HK-2 (cell line): ENCODE measurements around the gene SBDS.
"Not testable (repeated sequence)": the region's sequence is repeated elsewhere in the genome, so short reads cannot be mapped to it uniquely, and the experiment has no call there.

Experiments used
- DNase-seq: peaks from one replicate; pipeline ENCODE4 v3.0.0-alpha.2; 2018; ENCODE audit not compliant: unreplicated experiment

Gene SBDS

DNA sequence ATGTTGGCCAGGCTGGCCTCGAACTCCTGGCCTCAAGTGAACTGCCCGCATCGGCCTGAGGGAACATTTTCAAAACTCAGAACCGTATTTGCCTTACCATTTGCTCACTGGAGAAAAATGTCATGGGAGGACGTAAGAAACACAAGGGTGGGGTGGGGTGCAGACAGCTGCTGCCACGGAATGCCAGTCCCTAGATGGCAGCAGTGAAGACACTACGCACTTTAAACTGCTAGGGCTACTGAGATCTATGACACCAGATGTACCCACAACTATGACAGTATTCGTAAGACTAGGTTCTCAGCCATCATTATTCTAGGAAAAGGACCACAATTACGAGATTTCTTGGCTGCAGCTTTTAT, 716 bp downstream of the SBDS start:
- DNase-seq = peak; percentile 62

DNA sequence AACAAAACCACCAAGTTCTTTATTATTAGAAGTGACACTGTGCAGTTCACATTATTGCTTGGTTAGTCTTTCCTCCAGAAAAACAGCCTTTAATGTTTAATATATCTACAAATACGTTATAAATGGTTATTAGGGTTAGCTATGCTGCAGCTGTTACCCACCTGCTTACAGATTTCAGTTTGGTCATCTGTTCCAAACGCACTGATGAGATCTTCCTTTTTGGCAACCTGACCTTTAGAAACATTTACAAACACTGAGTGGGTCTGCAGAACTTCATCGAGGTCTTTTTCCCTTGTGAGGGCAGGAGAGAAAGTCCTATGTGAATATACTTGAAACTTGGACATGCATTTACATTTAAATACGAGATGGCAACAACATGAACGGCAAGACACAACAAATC, 1.3 kb downstream of the SBDS start:
- not testable (repeated sequence) for DNase-seq

DNA sequence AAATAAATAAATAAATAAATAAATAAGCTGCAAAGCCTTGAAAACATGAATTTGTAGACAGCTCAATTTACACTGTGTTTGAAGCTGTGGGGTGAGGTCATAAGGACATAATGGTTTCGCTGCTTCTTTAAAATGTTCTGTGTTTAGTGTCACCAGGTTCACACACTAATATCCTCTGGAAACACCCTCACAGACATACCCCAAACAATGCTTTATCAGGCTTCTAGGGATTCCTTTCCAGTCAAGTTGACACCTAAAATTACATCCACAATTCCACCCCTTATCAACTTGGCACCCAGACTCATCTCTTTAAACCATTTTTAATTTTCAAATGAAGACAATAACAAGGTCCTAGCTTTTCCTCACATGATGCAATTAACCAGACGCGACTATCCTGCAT, 5.8 kb downstream of the SBDS start:
- not testable (repeated sequence) for DNase-seq

DNA sequence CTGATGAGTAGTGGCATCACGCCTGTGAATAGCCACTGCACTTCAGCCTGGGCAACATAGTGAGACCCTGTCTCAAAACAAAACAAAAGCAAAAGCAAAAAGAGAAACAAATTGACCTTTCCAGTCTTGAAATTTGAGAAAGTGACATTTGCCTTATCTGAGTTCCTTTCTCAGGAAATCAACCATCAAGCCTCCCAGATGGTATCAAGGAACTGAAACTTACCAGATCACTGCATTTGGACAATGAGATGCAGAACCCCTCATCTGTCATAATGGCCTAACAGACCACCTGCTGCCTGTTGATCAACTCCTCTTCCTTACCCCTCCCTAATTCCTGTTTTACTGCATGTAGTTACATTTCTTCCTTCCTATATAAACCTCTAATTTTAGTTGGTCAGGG, 15.1 kb downstream of the SBDS start:
- not testable (repeated sequence) for DNase-seq

DNA sequence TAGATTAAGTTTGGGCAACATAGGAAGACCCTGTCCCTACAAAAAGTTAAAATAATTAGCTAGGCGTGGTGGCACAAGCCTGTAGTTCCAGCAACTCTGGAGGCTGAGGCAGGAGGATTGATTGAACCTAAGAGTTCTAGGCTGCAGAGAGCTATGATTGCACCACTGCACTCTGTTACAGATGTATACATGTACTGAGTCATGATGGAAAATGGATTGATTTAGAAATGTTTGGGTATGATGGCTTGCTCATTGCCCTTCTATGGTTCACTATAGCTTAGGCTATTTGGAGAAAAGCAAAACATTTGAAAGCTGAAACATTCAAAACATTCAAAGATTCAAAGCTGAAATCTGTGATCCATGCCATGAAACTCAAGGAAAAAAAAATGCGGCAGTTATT, 16.4 kb downstream of the SBDS start:
- DNase-seq = not testable (repeated sequence)

DNA sequence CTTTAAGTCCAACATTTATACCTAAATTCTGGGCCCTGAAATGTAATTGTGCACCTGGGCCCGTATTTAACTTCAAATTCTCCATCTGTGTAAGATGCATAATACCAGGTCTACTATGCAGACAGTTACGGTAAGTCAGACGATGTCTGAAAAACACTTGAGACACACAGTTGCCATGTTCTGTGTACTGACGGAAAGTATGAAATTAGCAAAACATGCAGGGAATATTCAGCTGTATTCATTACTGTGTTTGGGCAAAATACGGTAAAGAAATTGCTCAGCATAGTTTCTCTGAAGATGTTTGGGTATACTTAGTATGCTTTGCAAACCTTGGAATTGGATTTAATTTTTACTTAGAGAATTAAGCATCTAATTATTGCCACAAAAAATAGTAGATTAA, 17.1 kb downstream of the SBDS start:
- DNase-seq = not testable (repeated sequence)

DNA sequence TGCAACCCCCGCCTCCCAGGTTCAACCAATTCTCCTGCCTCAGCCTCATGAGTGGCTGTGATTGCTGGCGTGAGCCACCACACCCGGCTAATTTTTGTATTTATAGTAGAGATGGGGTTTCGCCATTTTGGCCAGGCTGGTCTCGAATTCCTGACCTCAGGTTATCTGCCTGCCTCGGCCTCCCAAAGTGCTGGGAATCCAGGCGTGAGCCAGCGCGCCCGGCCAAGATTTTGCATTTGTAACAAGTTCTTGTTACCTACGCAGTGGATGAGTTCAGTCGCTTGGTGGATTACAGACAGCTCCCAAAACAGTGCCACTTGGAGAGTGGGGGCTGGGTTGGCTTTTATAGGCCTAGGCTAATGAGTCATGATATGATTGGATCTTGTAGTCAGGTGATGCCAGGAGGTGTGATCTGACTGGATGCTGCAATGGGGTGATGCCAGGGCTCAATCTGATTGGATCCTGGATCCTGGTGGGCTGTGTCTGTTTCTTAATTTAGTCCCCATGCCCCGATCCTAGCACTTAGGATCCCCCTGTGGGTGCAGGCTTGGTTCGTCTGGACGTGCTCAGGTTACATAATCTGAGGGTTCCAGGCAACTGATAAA, 20.3 kb downstream of the SBDS start:
- no peak for DNase-seq

DNA sequence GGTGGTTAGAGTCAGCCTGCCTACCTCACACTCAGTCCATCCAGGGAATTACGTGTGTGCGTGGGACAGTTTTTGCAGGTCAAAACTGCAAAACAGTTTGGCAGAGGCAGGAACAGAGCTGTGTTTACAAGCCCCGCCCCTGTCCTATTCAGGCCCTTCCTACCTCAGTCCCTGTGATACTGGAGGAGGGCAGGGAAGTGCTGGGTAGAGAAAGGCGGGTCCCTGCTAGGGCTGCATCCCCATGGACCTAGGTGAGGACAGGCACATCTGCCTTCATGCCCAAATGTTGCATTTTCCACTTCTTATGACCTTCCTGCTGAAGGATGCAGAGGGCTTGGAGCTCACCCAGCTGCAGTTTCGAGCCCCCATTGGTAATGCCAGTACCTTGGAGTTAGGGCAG, 25.1 kb downstream of the SBDS start:
- DNase-seq = no peak

DNA sequence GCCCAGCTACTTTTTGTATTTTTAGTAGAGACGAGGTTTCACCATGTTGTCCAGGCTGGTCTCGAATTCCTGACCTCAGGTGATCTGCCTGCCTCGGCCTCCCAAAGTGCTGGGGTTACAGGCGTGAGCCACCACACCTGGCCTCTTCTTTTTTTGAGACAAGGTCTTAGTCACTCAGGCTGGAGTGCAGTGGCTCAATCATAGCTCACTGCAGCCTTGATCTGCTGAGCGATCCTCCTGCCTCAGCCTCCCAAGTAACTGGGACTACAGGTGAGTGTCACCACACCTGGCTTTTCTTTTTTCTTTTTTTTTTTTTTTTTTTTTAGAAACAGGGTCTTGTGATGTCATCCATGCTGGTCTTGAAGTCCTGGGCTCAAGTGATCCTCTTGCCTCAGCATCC, 26.4 kb downstream of the SBDS start:
- DNase-seq = not testable (repeated sequence)

DNA sequence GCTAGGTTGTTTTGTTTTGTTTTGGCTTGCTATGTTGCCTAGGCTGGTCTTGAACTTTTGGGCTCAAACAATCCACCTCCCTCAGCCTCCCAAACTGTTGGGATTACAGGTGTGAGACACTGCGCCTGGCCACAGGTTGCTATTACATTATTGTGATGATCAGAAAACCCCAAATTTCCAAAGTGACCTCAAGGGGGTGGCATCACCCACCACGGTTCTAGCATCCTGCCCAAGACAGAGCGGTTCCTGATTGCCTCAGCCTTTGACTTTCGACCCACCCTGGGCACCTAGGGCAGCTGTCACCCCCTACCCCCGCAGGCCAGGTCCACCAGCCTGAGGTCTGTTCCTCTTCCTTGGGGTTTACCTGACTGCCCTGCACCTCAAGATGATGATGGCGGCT, 28.4 kb downstream of the SBDS start:
- DNase-seq = no peak

DNA sequence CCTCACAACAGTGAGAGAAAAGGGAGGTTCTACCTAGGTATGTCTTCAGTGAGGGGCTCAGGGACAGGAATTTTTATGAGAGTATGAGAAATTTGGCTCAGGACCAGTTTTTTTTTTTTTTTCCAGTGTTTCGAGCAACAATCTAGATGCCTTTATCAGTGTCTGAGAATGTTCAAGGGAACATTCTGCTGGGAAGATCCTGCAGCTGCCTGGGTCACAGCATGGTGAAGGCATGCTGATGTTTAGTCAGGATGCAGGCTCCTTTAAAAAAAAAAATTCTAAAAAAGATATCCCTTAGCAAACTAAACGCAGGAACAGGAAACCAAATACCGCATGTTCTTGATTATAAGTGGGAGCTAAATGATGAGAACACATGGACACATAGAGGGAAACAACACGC, 31.0 kb downstream of the SBDS start:
- DNase-seq = no peak

DNA sequence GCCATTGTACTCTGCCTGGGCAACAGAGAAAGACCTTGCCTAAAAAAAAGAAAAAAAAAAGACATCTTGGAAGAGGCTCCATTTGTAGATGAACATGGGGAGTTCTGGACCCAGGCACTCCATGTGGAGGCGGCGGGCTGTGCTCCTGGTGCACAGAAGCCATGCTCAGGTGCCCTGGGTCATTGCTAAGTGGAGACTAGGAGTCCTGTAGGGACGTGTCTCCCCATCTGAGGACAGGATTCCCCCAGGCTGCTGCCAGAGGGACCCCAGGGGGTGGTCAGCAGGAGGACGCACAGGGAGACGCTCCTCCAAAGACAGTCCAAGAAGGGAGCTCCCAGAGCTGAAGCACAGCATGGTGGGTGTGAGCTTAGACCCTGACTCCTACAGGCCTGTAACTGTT, 34.3 kb downstream of the SBDS start:
- DNase-seq = no peak

DNA sequence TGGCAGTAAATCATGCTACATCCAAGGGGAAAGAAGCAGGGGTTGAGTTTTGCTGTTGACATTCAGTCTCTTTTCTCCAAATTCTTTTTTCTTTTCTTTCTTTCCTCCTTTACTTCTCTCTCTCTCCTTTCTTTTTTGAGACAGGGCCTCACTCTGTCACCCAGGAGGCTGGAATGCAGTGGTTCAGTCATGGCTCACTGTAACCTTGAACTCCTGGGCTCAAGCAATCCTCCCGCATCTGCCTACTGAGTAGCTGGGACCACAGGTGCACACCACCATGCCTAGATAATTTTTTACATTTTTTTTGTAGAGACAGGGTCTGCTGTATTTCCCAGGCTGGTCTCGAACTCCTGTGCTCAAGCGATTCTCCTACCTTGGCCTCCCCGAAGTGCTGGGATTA, 35.2 kb downstream of the SBDS start:
- DNase-seq = no peak

DNA sequence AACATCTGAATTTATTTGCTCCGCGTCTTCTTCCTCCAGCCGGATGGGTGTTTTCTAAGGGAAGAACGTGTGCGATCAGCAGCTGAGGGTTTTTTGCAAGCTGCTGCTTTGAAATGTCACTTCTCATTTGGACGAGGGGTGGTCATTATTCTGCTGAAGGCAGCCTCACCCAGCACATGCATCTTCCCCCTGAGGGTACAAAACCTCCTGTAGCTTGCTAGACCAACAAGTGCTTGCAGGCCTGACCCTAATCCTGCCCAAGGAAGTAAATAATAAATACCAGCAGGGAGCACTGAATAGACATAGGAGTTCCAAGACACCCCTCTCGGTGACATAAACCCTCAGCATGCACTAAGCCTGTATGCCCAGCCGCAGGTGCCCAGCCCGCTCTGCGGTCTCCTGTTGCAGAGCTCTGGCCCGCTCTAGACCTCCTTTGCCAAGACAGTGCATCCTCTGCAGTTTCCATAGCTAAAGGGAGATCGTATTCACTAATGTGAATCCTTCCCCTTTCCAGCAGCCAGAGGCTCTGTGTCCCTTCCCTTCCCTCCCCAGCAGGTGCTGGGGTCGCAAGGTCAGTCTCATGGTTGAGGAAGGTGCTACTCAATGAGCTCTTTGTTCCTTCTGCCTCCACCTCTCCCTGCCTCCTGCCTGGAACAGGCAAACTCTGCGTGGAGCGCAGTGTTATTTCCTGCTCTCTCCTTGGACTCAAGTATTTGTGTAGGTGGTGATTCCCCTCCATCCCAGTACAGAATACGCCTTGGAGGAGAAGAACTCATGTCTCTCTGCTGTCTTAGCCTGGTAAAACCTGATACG, 36.6 kb downstream of the SBDS start:
- DNase-seq = no peak

DNA sequence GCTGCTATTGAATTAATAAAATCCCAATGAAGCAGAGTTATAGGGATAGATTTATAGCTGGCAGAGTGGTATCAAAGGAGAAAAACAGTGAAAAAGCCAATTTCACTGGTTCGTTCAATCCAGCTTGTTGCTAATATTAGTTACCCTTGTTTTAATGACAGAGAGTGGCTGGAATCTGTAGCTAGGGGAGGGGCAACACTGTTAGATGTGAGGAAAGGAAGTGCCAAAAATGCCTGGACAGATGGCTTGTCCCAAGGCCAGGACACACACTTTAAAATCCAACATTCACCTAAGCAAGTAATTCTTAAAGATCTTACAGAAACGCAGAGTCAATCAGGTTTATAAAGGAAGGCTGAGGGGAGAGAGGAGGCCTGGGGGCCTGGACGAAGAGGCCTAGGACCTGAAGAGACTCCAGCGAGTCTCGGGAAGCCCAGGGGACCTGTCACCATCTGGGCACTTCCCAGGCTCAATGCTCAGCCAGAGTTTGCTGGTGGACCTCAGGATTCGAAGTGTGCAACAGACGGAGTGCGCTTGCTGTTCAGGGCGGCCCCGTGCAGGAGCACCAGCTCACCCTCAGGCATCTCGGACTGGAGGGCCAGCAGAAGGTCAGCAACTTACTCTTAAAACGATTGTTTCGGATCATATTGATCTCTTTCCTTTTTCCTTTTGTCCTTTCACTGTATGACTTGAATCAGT, 37.6 kb downstream of the SBDS start:
- no peak for DNase-seq

DNA sequence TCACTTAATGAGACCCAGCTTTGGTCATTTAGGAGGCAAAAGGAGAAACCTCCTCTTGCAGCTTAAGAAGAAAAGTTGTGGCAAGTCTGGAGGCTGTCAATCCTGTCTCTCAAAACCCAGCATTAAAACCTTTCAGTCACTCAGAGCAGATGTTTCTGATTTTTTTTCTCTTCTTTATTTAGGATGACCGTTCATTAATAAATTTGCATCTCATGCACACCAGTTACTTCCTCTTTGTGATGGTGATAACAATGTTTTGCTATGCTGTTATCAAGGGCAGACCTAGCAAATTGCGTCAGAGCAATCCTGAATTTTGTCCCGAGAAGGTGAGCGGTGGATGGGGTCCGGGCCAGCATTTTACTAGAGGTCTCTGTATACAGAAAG, 42.4 kb downstream of the SBDS start:
- no peak for DNase-seq

DNA sequence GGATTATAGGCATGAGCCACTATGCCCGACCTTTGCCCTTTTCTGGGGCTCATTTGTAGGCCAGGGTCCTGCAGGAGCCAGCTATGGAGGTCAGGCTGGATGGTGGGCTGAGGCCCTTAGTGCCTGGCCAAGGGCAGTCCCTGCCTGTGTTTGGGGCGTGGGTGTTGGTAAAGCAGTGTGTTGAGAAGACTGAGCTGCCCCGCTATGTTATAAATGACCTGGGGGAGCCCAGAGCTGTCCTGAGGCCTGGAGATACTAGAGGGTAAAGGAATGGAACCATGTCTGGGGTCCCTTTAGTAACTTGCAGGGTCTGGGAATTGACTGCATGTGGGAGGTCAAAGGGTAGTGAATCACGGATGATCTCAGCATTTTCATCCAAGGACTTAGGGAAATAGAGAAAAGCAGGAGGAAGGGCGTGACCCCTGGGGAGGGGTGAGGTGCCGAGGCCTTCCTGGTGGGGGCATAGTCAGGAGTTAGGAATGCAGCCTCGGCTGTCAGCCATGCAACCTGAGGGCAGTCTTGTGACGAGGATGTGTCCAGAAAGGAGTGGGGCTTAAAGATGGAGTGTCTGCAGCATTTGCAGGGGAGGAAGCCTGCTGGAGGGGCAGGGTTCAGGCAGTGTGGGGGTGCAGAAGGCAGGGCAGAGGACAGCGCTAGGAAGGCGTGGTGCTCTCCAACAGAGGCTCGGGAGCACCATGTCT, 42.9 kb downstream of the SBDS start:
- DNase-seq = peak; percentile 82

DNA sequence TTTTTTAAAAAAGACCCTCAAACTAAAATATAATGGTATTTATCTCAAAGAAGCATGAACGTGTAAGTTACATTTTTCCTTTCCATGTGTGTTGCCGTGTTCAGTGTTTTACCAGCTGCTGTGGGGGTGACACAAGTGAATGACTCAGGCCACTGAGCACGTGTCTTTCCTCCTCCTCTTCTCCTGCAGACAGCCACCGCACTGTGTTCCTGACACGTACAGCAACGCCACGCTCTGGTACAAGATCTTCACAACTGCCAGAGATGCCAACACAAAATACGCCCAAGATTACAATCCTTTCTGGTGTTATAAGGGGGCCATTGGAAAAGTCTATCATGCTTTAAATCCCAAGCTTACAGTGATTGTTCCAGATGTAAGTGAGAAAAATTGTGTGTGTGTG, 44.6 kb downstream of the SBDS start:
- DNase-seq = no peak

DNA sequence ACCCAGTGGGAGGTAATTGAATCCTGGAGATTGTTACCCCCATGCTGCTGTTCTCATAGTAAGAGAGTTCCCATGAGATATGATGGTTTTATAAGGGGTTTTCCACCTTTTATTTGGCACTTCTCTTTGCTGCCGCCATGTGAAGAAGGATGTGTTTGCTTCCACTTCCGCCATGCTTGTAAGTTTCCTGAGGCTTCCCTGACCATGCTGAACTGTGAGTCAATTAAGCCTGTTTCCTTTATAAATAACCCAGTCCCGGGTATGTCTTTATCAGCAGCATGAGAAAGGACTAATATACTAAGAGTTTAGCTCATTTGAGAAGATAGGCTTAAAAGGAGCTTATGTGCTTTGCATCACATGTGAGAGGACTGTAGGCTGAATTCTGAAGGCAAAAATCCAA, 45.1 kb downstream of the SBDS start:
- DNase-seq = no peak

DNA sequence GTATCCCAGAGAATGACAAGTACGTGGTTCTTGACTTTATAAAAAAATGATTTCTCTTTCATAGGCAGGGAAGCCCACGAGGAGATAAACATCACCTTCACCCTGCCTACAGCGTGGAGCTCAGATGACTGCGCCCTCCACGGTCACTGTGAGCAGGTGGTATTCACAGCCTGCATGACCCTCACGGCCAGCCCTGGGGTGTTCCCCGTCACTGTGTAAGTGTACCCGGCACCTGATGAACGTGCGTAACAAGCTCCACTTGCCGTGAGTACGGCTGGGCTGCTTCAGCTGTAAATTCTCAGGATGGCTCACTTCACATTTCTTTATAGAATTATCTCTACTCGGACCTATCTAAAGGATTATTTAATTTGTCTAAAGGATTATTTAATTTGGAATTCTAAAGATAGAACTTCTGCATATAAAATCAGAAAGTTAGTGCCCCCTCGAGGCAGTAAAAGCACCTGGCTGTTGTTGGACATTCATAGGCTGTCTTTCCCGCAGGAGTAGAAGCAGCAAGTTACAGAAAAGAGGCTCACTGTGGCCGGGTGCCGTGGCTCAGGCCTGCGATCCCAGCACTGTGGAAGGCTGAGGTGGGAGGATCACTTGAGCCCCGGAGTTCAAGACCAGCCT, 46.8 kb downstream of the SBDS start:
- DNase-seq = no peak

DNA sequence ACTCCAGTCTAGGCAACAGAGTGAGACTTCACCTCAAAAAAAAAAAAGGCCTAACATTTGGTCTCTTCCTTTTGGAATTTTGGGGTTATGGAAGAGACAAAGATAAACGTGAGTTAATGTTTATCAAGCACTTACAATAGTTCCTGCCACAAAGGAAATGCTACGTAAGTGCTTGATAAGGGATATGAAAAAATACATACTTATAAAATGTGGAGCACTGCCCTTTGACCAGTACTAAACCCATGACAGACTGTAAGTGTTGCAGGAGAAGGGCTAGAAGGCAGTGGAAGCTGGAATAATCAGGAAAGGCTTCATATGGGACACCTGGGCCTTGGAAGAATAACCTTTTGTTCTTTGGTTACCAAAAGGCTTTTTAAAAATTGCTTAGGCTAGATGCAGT, 48.8 kb downstream of the SBDS start:
- no peak for DNase-seq

DNA sequence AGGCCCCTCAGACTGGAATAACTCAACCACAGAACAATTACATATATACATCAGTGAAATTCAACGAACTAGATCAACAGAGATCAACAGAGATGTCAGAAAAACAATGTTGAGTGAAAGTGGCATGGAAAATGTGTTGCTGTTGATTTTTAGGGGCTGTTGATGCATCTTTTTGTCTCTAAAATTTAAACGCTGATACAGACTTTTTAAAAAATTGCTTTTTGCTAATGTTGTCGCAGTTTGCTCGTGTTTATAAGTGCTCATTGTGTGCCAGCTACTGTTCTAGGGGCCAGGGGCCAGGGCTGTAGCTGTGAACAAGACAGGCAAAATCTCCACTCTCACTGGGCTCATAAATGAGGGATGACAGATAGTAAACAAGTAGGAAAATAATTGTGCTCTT, 56.1 kb downstream of the SBDS start:
- no peak for DNase-seq
